ENCODE results near the gene MAPK8.

DNA sequence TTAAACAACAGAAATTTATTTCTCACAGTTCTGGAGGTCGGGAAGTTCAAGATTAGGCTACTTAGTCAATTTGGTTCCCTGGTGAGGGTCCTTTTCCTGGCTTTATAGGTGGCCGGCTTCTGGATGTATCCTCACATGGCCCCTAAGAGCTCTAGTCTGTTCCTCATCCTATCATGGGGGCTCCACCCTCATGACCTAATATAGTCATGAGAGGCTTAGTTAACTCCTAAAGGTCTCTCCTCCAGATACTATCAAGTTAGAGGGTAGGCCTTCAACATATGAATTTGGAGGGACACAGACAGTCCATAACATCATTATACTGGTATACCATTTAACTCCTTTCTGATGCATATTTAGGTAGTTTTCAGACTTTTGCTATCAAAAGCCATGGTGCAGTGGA is 7.6 kb downstream of the MAPK8 start:
- TF ChIP-seq, protein P1, sequence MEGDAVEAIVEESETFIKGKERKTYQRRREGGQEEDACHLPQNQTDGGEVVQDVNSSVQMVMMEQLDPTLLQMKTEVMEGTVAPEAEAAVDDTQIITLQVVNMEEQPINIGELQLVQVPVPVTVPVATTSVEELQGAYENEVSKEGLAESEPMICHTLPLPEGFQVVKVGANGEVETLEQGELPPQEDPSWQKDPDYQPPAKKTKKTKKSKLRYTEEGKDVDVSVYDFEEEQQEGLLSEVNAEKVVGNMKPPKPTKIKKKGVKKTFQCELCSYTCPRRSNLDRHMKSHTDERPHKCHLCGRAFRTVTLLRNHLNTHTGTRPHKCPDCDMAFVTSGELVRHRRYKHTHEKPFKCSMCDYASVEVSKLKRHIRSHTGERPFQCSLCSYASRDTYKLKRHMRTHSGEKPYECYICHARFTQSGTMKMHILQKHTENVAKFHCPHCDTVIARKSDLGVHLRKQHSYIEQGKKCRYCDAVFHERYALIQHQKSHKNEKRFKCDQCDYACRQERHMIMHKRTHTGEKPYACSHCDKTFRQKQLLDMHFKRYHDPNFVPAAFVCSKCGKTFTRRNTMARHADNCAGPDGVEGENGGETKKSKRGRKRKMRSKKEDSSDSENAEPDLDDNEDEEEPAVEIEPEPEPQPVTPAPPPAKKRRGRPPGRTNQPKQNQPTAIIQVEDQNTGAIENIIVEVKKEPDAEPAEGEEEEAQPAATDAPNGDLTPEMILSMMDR (IDR thresholded peaks at IDR 0.05), result no peak
- no peak for TF ChIP-seq POLR2A (IDR thresholded peaks at IDR 0.05)
